Fibroblast of mammary gland (primary cell): Measurements from ENCODE around the gene LMTK2.

Source experiments
- DNase-seq: peaks from one replicate; pipeline ENCODE4 v3.0.0-alpha.2; 2010; ENCODE audit warnings: low read depth
- H3K4me3 ChIP-seq: 2 replicates; pipeline ENCODE4 v1.5.1; 2011; ENCODE audit warnings: low read depth, mild to moderate bottlenecking, low read length, moderate library complexity; ENCODE audit not compliant: control insufficient read depth
- CTCF ChIP-seq: conservative IDR thresholded peaks from 2 replicates; pipeline ENCODE4 v1.5.1; 2011; ENCODE audit warnings: low read depth, low read length, inconsistent platforms; ENCODE audit not compliant: control insufficient read depth, insufficient read depth

The LMTK2 gene

GRCh38 chr7:98135984-98136383 lies 29.3 kb downstream of the LMTK2 start:
- DNase-seq = no peak
- TF ChIP-seq CTCF = no peak
- no peak overlapping the region for H3K4me3 ChIP-seq

- DNase-seq = no peak
Measured at GRCh38 chr7:98136423-98136822, 29.8 kb downstream of the LMTK2 start.

GRCh38 chr7:98137134-98137825 lies 30.6 kb downstream of the LMTK2 start:
- TF ChIP-seq CTCF = no peak
- no peak for DNase-seq
- H3K4me3 ChIP-seq = no peak overlapping the region

More at GRCh38 chr7:98136423-98136822, 29.8 kb downstream of the LMTK2 start:
- TF ChIP-seq CTCF = no peak
- H3K4me3 ChIP-seq = no peak overlapping the region

- no peak for TF ChIP-seq CTCF
Measured at GRCh38 chr7:98137826-98138151, 31.1 kb downstream of the LMTK2 start.

GRCh38 chr7:98138672-98139071 lies 32.0 kb downstream of the LMTK2 start:
- H3K4me3 ChIP-seq = no peak overlapping the region
- TF ChIP-seq CTCF = no peak
- DNase-seq = no peak

More at GRCh38 chr7:98137826-98138151, 31.1 kb downstream of the LMTK2 start:
- no peak for DNase-seq
- H3K4me3 ChIP-seq = no peak overlapping the region

- DNase-seq = no peak
Measured at GRCh38 chr7:98142658-98143057, 36.0 kb downstream of the LMTK2 start.

More at GRCh38 chr7:98142658-98143057, 36.0 kb downstream of the LMTK2 start:
- no peak for TF ChIP-seq CTCF
- no peak overlapping the region for H3K4me3 ChIP-seq
